Measurements from ENCODE around the gene MRPL23.

MRPL23 gene

GRCh38 chr11:1964348-1964747, 17.2 kb downstream of the MRPL23 start:
- Histone ChIP-seq H2BK120ac (ENCODE audit: low read depth, low read length) (no peak overlapping the region), H3K27me3 (ENCODE audit: control insufficient read depth in 1 of 2, insufficient read depth in 1 of 2, low read length in 2 of 2) (no peaks in the 10 kb centered on the region), H4K91ac (ENCODE audit: low read length) (no peak overlapping the region), H3K36me3 (ENCODE audit: control insufficient read depth in 1 of 2, insufficient read depth in 2 of 2, low read depth in 1 of 2, low read length in 2 of 2) (no peaks in the 10 kb centered on the region), H3K4me2 (ENCODE audit: low read length, poor library complexity, severe bottlenecking) (no peak overlapping the region), H3K4ac (ENCODE audit: low read depth in 1 of 2, low read length in 2 of 2) (no peak overlapping the region), H3K14ac (ENCODE audit: low read length in 2 of 2) (no peak overlapping the region), H3K27ac (ENCODE audit: low read length, poor library complexity, severe bottlenecking) (no peak overlapping the region), H3K9ac (ENCODE audit: low read length) (no peak overlapping the region), H3K18ac (ENCODE audit: low read depth in 1 of 2, low read length in 2 of 2) (no peak overlapping the region), H2BK5ac (ENCODE audit: low read depth, low read length, poor library complexity, severe bottlenecking) (no peak overlapping the region), H2BK15ac (ENCODE audit: low read depth, poor library complexity, severe bottlenecking) (no peak overlapping the region), H3K4me3 (ENCODE audit: insufficient read depth in 1 of 2, low read depth in 1 of 2, low read length in 2 of 2) (no peak overlapping the region), H2AFZ (ENCODE audit: low read depth, low read length) (no peak overlapping the region), H2AK5ac (ENCODE audit: low read length, severe bottlenecking) (no peak overlapping the region), H3K4me1 (ENCODE audit: control insufficient read depth, insufficient read depth, low read depth, low read length) (no peaks in the 10 kb centered on the region), H3K79me1 (replicated peaks; ENCODE audit: low read length, poor library complexity, severe bottlenecking) (no peaks in the 10 kb centered on the region), H3K9me3 (ENCODE audit: control insufficient read depth, low read length) (no peaks in the 10 kb centered on the region), H3K23ac (ENCODE audit: low read length in 2 of 2) (no peak overlapping the region), H4K8ac (ENCODE audit: low read length) (no peak overlapping the region), H2BK12ac (ENCODE audit: low read length in 2 of 2) (no peak overlapping the region)
- no CpG with 5 or more reads among the region's 17 CpGs for WGBS
- no peak for DNase-seq

GRCh38 chr11:1964955-1965354, 17.8 kb downstream of the MRPL23 start:
- Histone ChIP-seq H3K36me3 (ENCODE audit: control insufficient read depth in 1 of 2, insufficient read depth in 2 of 2, low read depth in 1 of 2, low read length in 2 of 2) (no peaks in the 10 kb centered on the region), H3K79me1 (replicated peaks; ENCODE audit: low read length, poor library complexity, severe bottlenecking) (no peaks in the 10 kb centered on the region), H4K8ac (ENCODE audit: low read length) (no peak overlapping the region), H3K23ac (ENCODE audit: low read length in 2 of 2) (no peak overlapping the region), H4K91ac (ENCODE audit: low read length) (no peak overlapping the region), H3K4me2 (ENCODE audit: low read length, poor library complexity, severe bottlenecking) (no peak overlapping the region), H2BK120ac (ENCODE audit: low read depth, low read length) (no peak overlapping the region), H3K4ac (ENCODE audit: low read depth in 1 of 2, low read length in 2 of 2) (no peak overlapping the region), H3K4me3 (ENCODE audit: insufficient read depth in 1 of 2, low read depth in 1 of 2, low read length in 2 of 2) (no peak overlapping the region), H3K18ac (ENCODE audit: low read depth in 1 of 2, low read length in 2 of 2) (no peak overlapping the region), H2BK5ac (ENCODE audit: low read depth, low read length, poor library complexity, severe bottlenecking) (no peak overlapping the region), H3K27me3 (ENCODE audit: control insufficient read depth in 1 of 2, insufficient read depth in 1 of 2, low read length in 2 of 2) (no peaks in the 10 kb centered on the region), H2AFZ (ENCODE audit: low read depth, low read length) (no peak overlapping the region), H2BK15ac (ENCODE audit: low read depth, poor library complexity, severe bottlenecking) (no peak overlapping the region), H3K27ac (ENCODE audit: low read length, poor library complexity, severe bottlenecking) (no peak overlapping the region), H3K9ac (ENCODE audit: low read length) (no peak overlapping the region), H3K9me3 (ENCODE audit: control insufficient read depth, low read length) (no peaks in the 10 kb centered on the region), H2AK5ac (ENCODE audit: low read length, severe bottlenecking) (no peak overlapping the region), H2BK12ac (ENCODE audit: low read length in 2 of 2) (no peak overlapping the region), H3K14ac (ENCODE audit: low read length in 2 of 2) (no peak overlapping the region), H3K4me1 (ENCODE audit: control insufficient read depth, insufficient read depth, low read depth, low read length) (no peaks in the 10 kb centered on the region)
- WGBS = no CpG with 5 or more reads among the region's 20 CpGs
- DNase-seq = no peak

GRCh38 chr11:1966531-1966930, 19.4 kb downstream of the MRPL23 start:
- H3K27me3 ChIP-seq (ENCODE audit: control insufficient read depth in 1 of 2, insufficient read depth in 1 of 2, low read length in 2 of 2) = no peaks in the 10 kb centered on the region
- H3K4me1 ChIP-seq (ENCODE audit: control insufficient read depth, insufficient read depth, low read depth, low read length) = no peaks in the 10 kb centered on the region
- no CpG with 5 or more reads among the region's 18 CpGs for WGBS
- no peak overlapping the region for H3K9ac ChIP-seq (ENCODE audit: low read length)
- no peak overlapping the region for H3K27ac ChIP-seq (ENCODE audit: low read length, poor library complexity, severe bottlenecking)
- H3K4me2 ChIP-seq (ENCODE audit: low read length, poor library complexity, severe bottlenecking) = no peak overlapping the region
- no peak overlapping the region for H3K23ac ChIP-seq (ENCODE audit: low read length in 2 of 2)
- H3K18ac ChIP-seq (ENCODE audit: low read depth in 1 of 2, low read length in 2 of 2) = no peak overlapping the region
- H2BK5ac ChIP-seq (ENCODE audit: low read depth, low read length, poor library complexity, severe bottlenecking) = no peak overlapping the region
- no peak overlapping the region for H2AFZ ChIP-seq (ENCODE audit: low read depth, low read length)
- no peak overlapping the region for H2BK15ac ChIP-seq (ENCODE audit: low read depth, poor library complexity, severe bottlenecking)
- no peak overlapping the region for H4K91ac ChIP-seq (ENCODE audit: low read length)
- H3K36me3 ChIP-seq (ENCODE audit: control insufficient read depth in 1 of 2, insufficient read depth in 2 of 2, low read depth in 1 of 2, low read length in 2 of 2) = no peaks in the 10 kb centered on the region
- H3K14ac ChIP-seq (ENCODE audit: low read length in 2 of 2) = no peak overlapping the region
- no peak for DNase-seq
- no peak overlapping the region for H2BK12ac ChIP-seq (ENCODE audit: low read length in 2 of 2)
- no peak overlapping the region for H2AK5ac ChIP-seq (ENCODE audit: low read length, severe bottlenecking)
- H3K4me3 ChIP-seq (ENCODE audit: insufficient read depth in 1 of 2, low read depth in 1 of 2, low read length in 2 of 2) = no peak overlapping the region
- no peaks in the 10 kb centered on the region for H3K9me3 ChIP-seq (ENCODE audit: control insufficient read depth, low read length)
- no peak overlapping the region for H4K8ac ChIP-seq (ENCODE audit: low read length)
- no peak overlapping the region for H3K4ac ChIP-seq (ENCODE audit: low read depth in 1 of 2, low read length in 2 of 2)
- H3K79me1 ChIP-seq (replicated peaks; ENCODE audit: low read length, poor library complexity, severe bottlenecking) = no peaks in the 10 kb centered on the region
- no peak overlapping the region for H2BK120ac ChIP-seq (ENCODE audit: low read depth, low read length)

GRCh38 chr11:1967641-1968225, 20.6 kb downstream of the MRPL23 start:
- Histone ChIP-seq H2BK15ac (ENCODE audit: low read depth, poor library complexity, severe bottlenecking) (no peak overlapping the region), H3K79me1 (replicated peaks; ENCODE audit: low read length, poor library complexity, severe bottlenecking) (no peaks in the 10 kb centered on the region), H2BK5ac (ENCODE audit: low read depth, low read length, poor library complexity, severe bottlenecking) (no peak overlapping the region), H4K8ac (ENCODE audit: low read length) (no peak overlapping the region), H3K14ac (ENCODE audit: low read length in 2 of 2) (no peak overlapping the region), H3K27ac (ENCODE audit: low read length, poor library complexity, severe bottlenecking) (no peak overlapping the region), H4K91ac (ENCODE audit: low read length) (no peak overlapping the region), H3K9ac (ENCODE audit: low read length) (no peak overlapping the region), H3K4ac (ENCODE audit: low read depth in 1 of 2, low read length in 2 of 2) (no peak overlapping the region), H3K27me3 (ENCODE audit: control insufficient read depth in 1 of 2, insufficient read depth in 1 of 2, low read length in 2 of 2) (no peaks in the 10 kb centered on the region), H2AFZ (ENCODE audit: low read depth, low read length) (no peak overlapping the region), H3K4me1 (ENCODE audit: control insufficient read depth, insufficient read depth, low read depth, low read length) (no peaks in the 10 kb centered on the region), H3K4me3 (ENCODE audit: insufficient read depth in 1 of 2, low read depth in 1 of 2, low read length in 2 of 2) (no peak overlapping the region), H2AK5ac (ENCODE audit: low read length, severe bottlenecking) (no peak overlapping the region), H3K9me3 (ENCODE audit: control insufficient read depth, low read length) (no peaks in the 10 kb centered on the region), H3K18ac (ENCODE audit: low read depth in 1 of 2, low read length in 2 of 2) (no peak overlapping the region), H3K23ac (ENCODE audit: low read length in 2 of 2) (no peak overlapping the region), H3K36me3 (ENCODE audit: control insufficient read depth in 1 of 2, insufficient read depth in 2 of 2, low read depth in 1 of 2, low read length in 2 of 2) (no peaks in the 10 kb centered on the region), H3K4me2 (ENCODE audit: low read length, poor library complexity, severe bottlenecking) (no peak overlapping the region), H2BK120ac (ENCODE audit: low read depth, low read length) (no peak overlapping the region), H2BK12ac (ENCODE audit: low read length in 2 of 2) (no peak overlapping the region)
- no peak for DNase-seq
- WGBS = no CpG with 5 or more reads among the region's 21 CpGs
